ENCODE results near the gene MYBPC2. TPM values are rescaled to one million over a fixed set of nuclear protein-coding genes. Genes with fewer than 3 reads are reported as not detected.

The MYBPC2 gene
- total RNA-seq, 2 experiments from 2014 or later, result 0.08 TPM; not detected in 1

DNA sequence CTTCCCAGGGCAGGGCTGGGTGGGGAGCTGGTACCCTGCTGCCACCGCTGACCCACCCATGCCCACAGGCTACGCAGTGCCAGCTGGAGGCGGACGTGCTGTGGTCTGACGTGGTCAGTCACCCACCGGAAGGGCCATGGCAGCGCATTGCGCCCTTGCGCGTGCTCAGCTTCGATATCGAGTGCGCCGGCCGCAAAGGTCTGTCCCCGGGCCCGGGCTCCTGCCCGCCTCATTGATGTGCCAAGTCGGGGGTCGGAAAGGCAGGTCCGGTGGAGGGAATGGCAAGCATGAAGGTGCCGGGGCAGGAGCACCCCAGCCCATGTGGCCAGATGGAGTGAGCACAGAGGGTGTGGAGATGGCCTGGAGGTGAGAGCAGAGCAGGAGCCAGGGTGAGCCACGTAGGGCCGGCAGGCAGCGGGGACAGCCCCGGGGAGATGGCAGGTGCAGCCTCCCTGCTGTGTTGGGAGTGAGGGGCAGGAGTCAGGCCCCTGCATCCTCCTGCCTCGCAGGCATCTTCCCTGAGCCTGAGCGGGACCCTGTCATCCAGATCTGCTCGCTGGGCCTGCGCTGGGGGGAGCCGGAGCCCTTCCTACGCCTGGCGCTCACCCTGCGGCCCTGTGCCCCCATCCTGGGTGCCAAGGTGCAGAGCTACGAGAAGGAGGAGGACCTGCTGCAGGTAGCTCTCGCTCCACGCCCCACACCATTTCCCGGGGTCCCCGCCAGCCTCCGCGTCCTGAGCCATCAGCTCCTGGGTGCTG is 30.0 kb upstream of the MYBPC2 start:
- ATAC-seq (ENCODE audit: poor library complexity) (no peak), DNase-seq (no peak)
- no peaks in the 10 kb centered on the region for H3K27me3 ChIP-seq (ENCODE audit: control insufficient read depth in 1 of 2, insufficient read depth in 2 of 2, low read length in 2 of 2)
- intact Hi-C loops (cut with DNase I, micrococcal nuclease), result no loop called here
- H3K27ac Mint-ChIP-seq, result no peak overlapping the region
- no peaks in the 10 kb centered on the region for H3K9me3 ChIP-seq (ENCODE audit: control insufficient read depth in 1 of 2, insufficient read depth in 1 of 2, low read length in 2 of 2)
- TF ChIP-seq, protein P1, sequence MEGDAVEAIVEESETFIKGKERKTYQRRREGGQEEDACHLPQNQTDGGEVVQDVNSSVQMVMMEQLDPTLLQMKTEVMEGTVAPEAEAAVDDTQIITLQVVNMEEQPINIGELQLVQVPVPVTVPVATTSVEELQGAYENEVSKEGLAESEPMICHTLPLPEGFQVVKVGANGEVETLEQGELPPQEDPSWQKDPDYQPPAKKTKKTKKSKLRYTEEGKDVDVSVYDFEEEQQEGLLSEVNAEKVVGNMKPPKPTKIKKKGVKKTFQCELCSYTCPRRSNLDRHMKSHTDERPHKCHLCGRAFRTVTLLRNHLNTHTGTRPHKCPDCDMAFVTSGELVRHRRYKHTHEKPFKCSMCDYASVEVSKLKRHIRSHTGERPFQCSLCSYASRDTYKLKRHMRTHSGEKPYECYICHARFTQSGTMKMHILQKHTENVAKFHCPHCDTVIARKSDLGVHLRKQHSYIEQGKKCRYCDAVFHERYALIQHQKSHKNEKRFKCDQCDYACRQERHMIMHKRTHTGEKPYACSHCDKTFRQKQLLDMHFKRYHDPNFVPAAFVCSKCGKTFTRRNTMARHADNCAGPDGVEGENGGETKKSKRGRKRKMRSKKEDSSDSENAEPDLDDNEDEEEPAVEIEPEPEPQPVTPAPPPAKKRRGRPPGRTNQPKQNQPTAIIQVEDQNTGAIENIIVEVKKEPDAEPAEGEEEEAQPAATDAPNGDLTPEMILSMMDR (IDR thresholded peaks at IDR 0.05), result no peak
- no peak overlapping the region for H3K4me3 ChIP-seq (ENCODE audit: low read length)
- H3K27ac ChIP-seq (ENCODE audit: low read depth in 1 of 2, low read length in 2 of 2), result no peak overlapping the region
- peaks cover 40% of the 10 kb centered on the region for H3K36me3 Mint-ChIP-seq (ENCODE audit: low read depth)
- no peaks in the 10 kb centered on the region for H3K4me1 Mint-ChIP-seq (ENCODE audit: low read depth)
- H3K27me3 Mint-ChIP-seq, result no peaks in the 10 kb centered on the region
- peaks cover 26% of the 10 kb centered on the region for H3K36me3 ChIP-seq (ENCODE audit: insufficient read depth, low read length)
- POLR2A ChIA-PET, result interaction anchor here (1.6 kb wide), 1 partner anchor 18 kb away, joined by 5 read pairs; no protein-coding TSS in a partner anchor
- no peaks in the 10 kb centered on the region for H3K9me3 Mint-ChIP-seq
- CTCF ChIA-PET, result interaction anchor here (1.1 kb wide), 1 partner anchor 34 kb away, joined by 3 read pairs; no protein-coding TSS in a partner anchor
- H3K4me3 Mint-ChIP-seq, result no peak overlapping the region
- H3K4me1 ChIP-seq (ENCODE audit: insufficient read depth, low read length), result no peaks in the 10 kb centered on the region

GRCh38 chr19:50406156-50406820 is 26.4 kb upstream of the MYBPC2 start:
- no peaks in the 10 kb centered on the region for H3K4me1 ChIP-seq (ENCODE audit: insufficient read depth, low read length)
- H3K27ac ChIP-seq (ENCODE audit: low read depth in 1 of 2, low read length in 2 of 2), result no peak overlapping the region
- Mint-ChIP-seq H3K36me3 (ENCODE audit: low read depth) (peaks cover 45% of the 10 kb centered on the region), H3K4me3 (no peak overlapping the region), H3K9me3 (no peaks in the 10 kb centered on the region), H3K27ac (no peak overlapping the region), H3K4me1 (ENCODE audit: low read depth) (no peaks in the 10 kb centered on the region), H3K27me3 (no peaks in the 10 kb centered on the region)
- POLR2A ChIA-PET, result interaction anchor here (0.6 kb wide), 1 partner anchor 49 kb away, joined by 3 read pairs; no protein-coding TSS in a partner anchor
- no peak overlapping the region for H3K4me3 ChIP-seq (ENCODE audit: low read length)
- ATAC-seq (ENCODE audit: poor library complexity), result no peak
- intact Hi-C loops (cut with DNase I, micrococcal nuclease), result no loop called here
- no peaks in the 10 kb centered on the region for H3K27me3 ChIP-seq (ENCODE audit: control insufficient read depth in 1 of 2, insufficient read depth in 2 of 2, low read length in 2 of 2)
- H3K36me3 ChIP-seq (ENCODE audit: insufficient read depth, low read length), result peaks cover 38% of the 10 kb centered on the region
- TF ChIP-seq, protein P1 (IDR thresholded peaks at IDR 0.05), result no peak
- CTCF ChIA-PET, result no interaction called here
- DNase-seq, result no peak
- H3K9me3 ChIP-seq (ENCODE audit: control insufficient read depth in 1 of 2, insufficient read depth in 1 of 2, low read length in 2 of 2), result no peaks in the 10 kb centered on the region

- peaks cover 45% of the 10 kb centered on the region for H3K36me3 Mint-ChIP-seq (ENCODE audit: low read depth)
- TF ChIP-seq, protein P1 (IDR thresholded peaks at IDR 0.05), result no peak
- ChIA-PET CTCF (interaction anchor here (0.7 kb wide), 1 partner anchor 50 kb away, joined by 3 read pairs; no protein-coding TSS in a partner anchor), POLR2A (interaction anchor here (0.6 kb wide), 1 partner anchor 50 kb away, joined by 3 read pairs; no protein-coding TSS in a partner anchor)
- H3K4me3 ChIP-seq (ENCODE audit: low read length), result no peak overlapping the region
- H3K27me3 Mint-ChIP-seq, result no peaks in the 10 kb centered on the region
- no peaks in the 10 kb centered on the region for H3K4me1 ChIP-seq (ENCODE audit: insufficient read depth, low read length)
- no peak overlapping the region for H3K27ac ChIP-seq (ENCODE audit: low read depth in 1 of 2, low read length in 2 of 2)
- no peak overlapping the region for H3K27ac Mint-ChIP-seq
- DNase-seq (no peak), ATAC-seq (ENCODE audit: poor library complexity) (no peak)
- H3K27me3 ChIP-seq (ENCODE audit: control insufficient read depth in 1 of 2, insufficient read depth in 2 of 2, low read length in 2 of 2), result no peaks in the 10 kb centered on the region
- no peak overlapping the region for H3K4me3 Mint-ChIP-seq
- H3K36me3 ChIP-seq (ENCODE audit: insufficient read depth, low read length), result peaks cover 37% of the 10 kb centered on the region
- H3K9me3 ChIP-seq (ENCODE audit: control insufficient read depth in 1 of 2, insufficient read depth in 1 of 2, low read length in 2 of 2), result no peaks in the 10 kb centered on the region
- intact Hi-C loops (cut with DNase I, micrococcal nuclease), result no loop called here
- H3K4me1 Mint-ChIP-seq (ENCODE audit: low read depth), result no peaks in the 10 kb centered on the region
- no peaks in the 10 kb centered on the region for H3K9me3 Mint-ChIP-seq
These were observed 25.9 kb upstream of the MYBPC2 start for GRCh38 chr19:50406829-50407228.
